Measurements from ENCODE around the gene TANC1. TPM values are rescaled to one million over a fixed set of nuclear protein-coding genes. Genes with fewer than 3 reads are reported as not detected.
"Not testable (repeated sequence)": the region's sequence is repeated elsewhere in the genome, so short reads cannot be mapped to it uniquely, and the experiment has no call there.

The TANC1 gene
- total RNA-seq, 1 donor from 2014 or later, result 56.2 TPM

DNA sequence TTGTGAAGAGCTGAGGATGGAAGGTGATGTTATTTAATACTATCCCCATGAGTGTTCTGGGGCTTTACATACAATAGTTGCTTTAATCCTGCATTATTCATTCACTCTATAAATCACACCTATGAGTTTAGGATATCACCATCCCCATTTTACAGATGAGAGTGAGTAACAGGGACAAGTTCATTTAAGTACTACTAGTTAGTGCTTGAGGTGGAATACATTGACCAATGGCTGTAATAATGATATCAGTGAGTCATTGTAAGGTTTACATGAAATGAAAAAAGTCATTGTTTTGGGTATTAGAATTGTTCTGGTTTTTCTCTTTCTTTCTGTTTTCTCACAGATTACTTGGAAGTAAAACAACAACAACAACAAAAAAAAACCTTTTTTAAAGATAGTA lies 42.5 kb downstream of the TANC1 start:
- DNase-seq, result no peak
- no peak for ATAC-seq (ENCODE audit: poor library complexity)
- intact Hi-C loops (cut with DNase I), result no loop called here

DNA sequence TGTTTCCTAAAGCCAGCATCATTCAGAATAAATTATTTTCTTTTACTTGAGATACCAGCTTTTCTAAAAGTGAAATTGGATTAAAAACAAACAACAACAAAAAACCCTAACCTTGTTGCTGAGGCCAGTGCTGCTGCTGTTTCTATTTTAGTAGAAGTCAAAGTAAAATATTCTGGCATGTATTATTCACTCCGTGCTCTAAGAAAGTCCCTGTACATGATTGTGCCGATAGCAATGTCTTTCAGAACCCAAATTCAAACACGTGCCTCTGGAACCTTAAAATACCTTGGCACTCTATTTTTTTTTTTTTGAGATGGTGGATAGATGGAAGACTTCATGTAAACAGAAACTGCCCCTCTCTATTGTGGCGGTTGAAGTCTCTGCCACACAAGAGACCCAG lies 43.7 kb downstream of the TANC1 start:
- intact Hi-C loops (cut with DNase I), result no loop called here
- peak; percentile 69 for ATAC-seq (ENCODE audit: poor library complexity)
- no peak for DNase-seq

DNA sequence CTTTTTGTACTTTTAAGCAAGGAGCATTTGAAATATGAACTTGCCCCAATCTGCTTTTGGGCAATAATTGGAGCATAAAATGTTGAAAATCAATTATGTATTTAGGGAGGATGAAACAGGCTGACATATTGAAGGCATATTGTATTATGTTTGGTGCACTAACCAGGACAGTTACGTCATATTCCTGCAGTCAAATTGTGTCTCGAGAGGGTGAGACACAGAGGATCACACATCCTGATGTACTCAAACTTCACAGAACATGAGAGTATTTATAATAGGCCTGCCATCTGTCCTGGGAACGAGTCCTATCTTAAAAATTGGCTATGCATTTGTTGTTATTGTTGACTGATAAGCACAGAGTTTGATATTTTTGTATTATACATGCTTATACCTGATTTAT lies 44.7 kb downstream of the TANC1 start:
- ATAC-seq (ENCODE audit: poor library complexity) (peak; percentile 44), DNase-seq (no peak)
- intact Hi-C loops (cut with DNase I), result no loop called here

DNA sequence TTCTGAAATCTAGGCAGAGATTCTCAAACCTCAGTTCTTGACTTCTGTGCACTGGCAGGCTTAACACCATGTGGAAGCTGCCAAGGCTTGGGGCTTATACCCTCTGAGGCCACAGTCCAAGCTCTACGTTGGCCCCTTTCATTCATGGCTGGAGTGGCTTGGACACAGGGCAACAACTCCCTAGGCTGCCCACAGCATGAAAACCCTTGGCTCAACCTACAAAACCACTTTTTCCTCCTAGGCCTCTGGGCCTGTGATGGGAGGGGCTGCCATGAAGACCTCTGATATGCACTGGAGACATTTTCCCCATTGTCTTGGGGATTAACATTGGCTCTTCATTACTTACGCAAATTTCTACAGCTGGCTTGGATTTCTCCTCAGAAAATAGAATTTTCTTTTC lies 46.7 kb downstream of the TANC1 start:
- intact Hi-C loops (cut with DNase I), result no loop called here
- DNase-seq (no peak), ATAC-seq (ENCODE audit: poor library complexity) (no peak)

- intact Hi-C loops (cut with DNase I), result no loop called here
Observed at GRCh38 chr2:159015823-159016222, 47.4 kb downstream of the TANC1 start.

GRCh38 chr2:159017837-159018236 lies 49.4 kb downstream of the TANC1 start:
- no peak for ATAC-seq (ENCODE audit: poor library complexity)
- intact Hi-C loops (cut with DNase I), result no loop called here

More at GRCh38 chr2:159015823-159016222, 47.4 kb downstream of the TANC1 start:
- ATAC-seq (ENCODE audit: poor library complexity) (no peak), DNase-seq (no peak)

DNA sequence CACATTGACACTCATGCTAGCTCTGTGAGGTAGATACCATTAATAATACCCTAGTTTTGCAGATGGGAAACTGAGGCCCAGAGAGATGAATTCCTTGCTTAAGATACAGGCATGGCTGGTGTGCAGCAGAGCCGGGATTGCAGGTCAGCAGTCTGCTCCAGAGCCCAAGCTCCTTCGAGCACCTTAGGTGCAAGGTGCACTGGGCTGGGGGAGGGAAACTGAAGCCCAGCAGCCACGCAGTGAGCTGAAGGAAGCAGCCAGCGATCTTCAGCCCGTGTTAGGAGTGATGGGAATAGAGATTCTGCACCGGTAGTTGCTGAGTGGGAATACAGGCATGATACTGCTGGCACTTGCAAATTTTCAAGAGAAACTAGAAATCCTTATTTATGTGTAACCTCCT lies 50.6 kb downstream of the TANC1 start:
- intact Hi-C loops (cut with DNase I), result no loop called here
- no peak for ATAC-seq (ENCODE audit: poor library complexity)

More at GRCh38 chr2:159017837-159018236, 49.4 kb downstream of the TANC1 start:
- DNase-seq, result no peak

DNA sequence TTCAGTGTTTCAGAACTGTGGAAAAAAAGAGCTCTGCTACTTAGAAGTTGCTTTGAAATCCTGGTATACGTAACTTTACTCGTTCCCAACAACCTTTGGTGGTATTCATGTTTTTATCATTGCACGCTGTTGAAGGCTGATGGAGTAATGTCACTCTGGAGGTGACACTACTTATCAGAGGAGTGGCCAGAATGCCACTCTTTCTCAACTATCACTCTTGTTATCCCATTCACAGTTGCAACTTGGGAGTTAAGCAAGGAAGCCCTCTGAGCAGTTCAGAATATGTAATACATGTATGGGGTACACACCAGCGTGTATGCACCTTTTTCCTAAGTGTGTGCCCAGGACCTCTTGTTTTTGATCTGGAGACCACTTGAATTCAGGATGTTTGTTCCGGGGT lies 53.6 kb downstream of the TANC1 start:
- ATAC-seq (ENCODE audit: poor library complexity), result peak; percentile 44
- intact Hi-C loops (cut with DNase I), result no loop called here
- no peak for DNase-seq

More for the DNA sequence above, 50.6 kb downstream of the TANC1 start:
- DNase-seq, result no peak

GRCh38 chr2:159026170-159026569 lies 57.7 kb downstream of the TANC1 start:
- intact Hi-C loops (cut with DNase I), result no loop called here
- ATAC-seq (ENCODE audit: poor library complexity), result no peak

DNA sequence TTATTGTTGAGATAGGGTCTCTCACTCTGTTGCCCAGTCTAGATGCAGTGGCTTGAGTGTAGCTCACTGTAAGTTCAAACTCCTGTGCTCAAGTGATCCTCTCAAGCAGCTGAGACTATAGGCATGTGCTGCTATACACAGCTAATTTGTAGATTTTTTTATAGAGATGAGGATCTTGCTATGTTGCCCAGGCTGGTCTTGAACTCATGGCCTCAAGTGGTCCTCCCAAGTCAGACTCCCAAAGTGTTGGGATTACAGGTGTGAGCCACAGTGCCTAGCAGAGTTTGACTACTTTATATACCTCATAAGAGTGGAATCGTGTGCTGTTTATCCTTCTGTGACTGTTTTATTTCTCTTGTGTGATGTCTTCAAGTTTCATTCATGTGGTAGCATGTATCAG lies 60.3 kb downstream of the TANC1 start:
- intact Hi-C loops (cut with DNase I), result no loop called here
- ATAC-seq (ENCODE audit: poor library complexity), result no peak
- no peak for DNase-seq

More at GRCh38 chr2:159026170-159026569, 57.7 kb downstream of the TANC1 start:
- no peak for DNase-seq

DNA sequence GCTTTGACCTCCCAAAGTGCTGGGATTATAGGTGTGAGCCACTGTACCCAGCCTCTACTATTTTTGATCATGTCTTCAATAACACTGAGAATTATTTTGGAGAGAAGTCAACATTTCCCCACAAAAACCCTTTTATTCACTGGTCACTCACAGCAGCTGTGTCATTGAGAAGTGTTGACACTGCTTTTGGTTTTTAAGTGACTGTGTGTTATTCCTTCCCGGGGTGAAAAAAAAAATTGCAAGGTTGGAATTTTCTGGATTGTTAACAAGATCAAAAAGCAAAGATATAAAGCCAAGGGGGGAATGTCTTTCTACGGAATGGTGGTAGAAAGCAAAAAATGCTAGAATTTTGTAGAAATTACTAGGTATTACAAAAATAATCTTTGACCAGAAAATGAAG lies 61.5 kb downstream of the TANC1 start:
- no peak for DNase-seq
- ATAC-seq (ENCODE audit: poor library complexity), result no peak
- intact Hi-C loops (cut with DNase I), result loop anchor here (5.0 to 10.0 kb wide), 2 partner anchors 55 to 87 kb away; no protein-coding TSS in a partner anchor

- intact Hi-C loops (cut with DNase I), result loop anchor here (5.0 to 10.0 kb wide), 2 partner anchors 56 to 86 kb away; no protein-coding TSS in a partner anchor
- ATAC-seq (ENCODE audit: poor library complexity) (peak; percentile 79), DNase-seq (peak; percentile 65)
Observed at GRCh38 chr2:159030674-159031380, 62.4 kb downstream of the TANC1 start.

- intact Hi-C loops (cut with DNase I), result loop anchor here (5.0 to 10.0 kb wide), 2 partner anchors 57 to 85 kb away; no protein-coding TSS in a partner anchor
- ATAC-seq (ENCODE audit: poor library complexity), result no peak
- no peak for DNase-seq
Observed at GRCh38 chr2:159032146-159032545, 63.7 kb downstream of the TANC1 start.

- ATAC-seq (ENCODE audit: poor library complexity) (no peak), DNase-seq (no peak)
- intact Hi-C loops (cut with DNase I), result loop anchor here (5.0 to 10.0 kb wide), 2 partner anchors 58 to 85 kb away; no protein-coding TSS in a partner anchor
Observed at GRCh38 chr2:159032580-159032979, 64.1 kb downstream of the TANC1 start.

DNA sequence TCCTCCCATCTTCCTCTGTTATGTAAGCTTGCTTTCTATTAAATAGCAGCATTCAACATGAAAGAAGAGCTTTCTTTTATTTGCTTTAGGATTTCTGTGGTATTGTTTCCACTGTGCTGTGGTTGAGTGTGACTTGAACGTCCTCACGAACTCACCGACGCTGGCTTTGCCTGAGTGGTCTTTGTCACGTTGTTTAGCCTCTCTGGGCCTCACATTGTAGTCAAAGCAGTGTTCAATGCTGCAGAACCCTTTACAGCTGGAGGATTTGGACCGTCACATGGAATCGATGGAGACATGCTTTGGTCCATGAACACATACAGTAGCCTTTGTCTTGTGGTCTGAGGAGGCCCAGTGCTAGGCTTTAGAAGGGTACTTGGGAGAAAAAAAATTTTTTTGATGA lies 66.3 kb downstream of the TANC1 start:
- intact Hi-C loops (cut with DNase I), result loop anchor here (5.0 to 10.0 kb wide), 2 partner anchors 60 to 83 kb away; no protein-coding TSS in a partner anchor

DNA sequence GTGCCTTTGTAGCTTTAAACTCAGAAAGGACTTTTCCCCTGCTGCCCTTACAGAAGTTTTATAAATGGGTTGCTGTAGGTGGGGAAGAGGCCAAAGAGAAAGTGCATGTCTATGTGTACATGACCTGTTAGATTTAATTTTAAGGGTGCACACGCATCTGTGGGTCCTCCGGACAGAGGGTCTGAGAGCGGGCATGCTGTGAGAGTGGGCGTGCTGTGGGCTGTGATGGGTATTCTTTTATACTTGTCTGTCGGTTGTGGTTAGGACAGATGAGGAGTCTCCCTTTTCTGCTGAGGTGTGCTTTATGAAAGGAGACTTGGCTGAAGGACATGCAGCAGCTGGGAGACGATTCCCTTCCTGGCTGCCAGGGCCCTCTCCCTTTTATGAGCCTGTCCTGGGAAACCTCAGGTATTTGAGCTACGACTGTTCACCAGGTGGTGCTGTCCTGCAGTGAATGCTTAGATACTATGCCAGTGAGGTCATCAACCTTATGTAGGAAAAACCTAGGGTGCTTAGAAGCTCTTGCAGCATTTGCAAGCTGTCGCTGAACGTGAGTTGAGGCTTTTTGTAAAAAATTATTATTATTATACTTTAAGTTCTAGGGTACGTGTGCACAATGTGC lies 67.5 kb downstream of the TANC1 start:
- intact Hi-C loops (cut with DNase I), result loop anchor here (10.0 kb wide), 1 partner anchor 61 kb away; no protein-coding TSS in a partner anchor
- peak; percentile 64 for ATAC-seq (ENCODE audit: poor library complexity)

More for the DNA sequence above, 66.3 kb downstream of the TANC1 start:
- DNase-seq (no peak), ATAC-seq (ENCODE audit: poor library complexity) (no peak)

DNA sequence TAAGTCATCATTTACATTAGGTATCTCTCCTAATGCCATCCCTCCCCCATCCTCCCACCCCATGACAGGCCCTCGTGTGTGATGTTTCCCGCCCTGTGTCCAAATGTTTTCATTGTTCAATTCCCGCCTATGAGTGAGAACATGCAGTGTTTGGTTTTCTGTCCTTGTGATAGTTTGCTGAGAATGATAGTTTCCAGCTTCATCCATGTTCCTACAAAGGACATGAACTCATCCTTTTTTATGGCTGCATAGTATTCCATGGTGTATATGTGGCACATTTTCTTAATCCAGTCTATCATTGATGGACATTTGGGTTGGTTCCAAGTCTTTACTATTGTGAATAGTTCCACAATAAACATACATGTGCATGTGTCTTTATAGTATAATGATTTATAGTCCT lies 68.0 kb downstream of the TANC1 start:
- intact Hi-C loops (cut with DNase I), result loop anchor here (10.0 kb wide), 1 partner anchor 62 kb away; no protein-coding TSS in a partner anchor
- DNase-seq; ATAC-seq (ENCODE audit: poor library complexity): not testable (repeated sequence)

More for the DNA sequence above, 67.5 kb downstream of the TANC1 start:
- no peak for DNase-seq

GRCh38 chr2:159041328-159041727 lies 72.9 kb downstream of the TANC1 start:
- intact Hi-C loops (cut with DNase I), result loop anchor here (10.0 kb wide), 1 partner anchor 53 kb away; no protein-coding TSS in a partner anchor
- not testable (repeated sequence) for ATAC-seq (ENCODE audit: poor library complexity); DNase-seq

- ATAC-seq (ENCODE audit: poor library complexity), result peak; percentile 62
- DNase-seq, result peak; percentile 57
- intact Hi-C loops (cut with DNase I), result loop anchor here (10.0 kb wide), 1 partner anchor 53 kb away; no protein-coding TSS in a partner anchor
Observed at GRCh38 chr2:159042115-159042850, 73.8 kb downstream of the TANC1 start.

All from Right ventricle myocardium superior (tissue), 1 donor.